Measurements from ENCODE around the gene CNTNAP5. TPM values are rescaled to one million over a fixed set of nuclear protein-coding genes. Genes with fewer than 3 reads are reported as not detected.

CNTNAP5 gene
- total and polyA plus RNA-seq, 2 of the 4 experiments (the other 2 are of a cell fraction) = not detected

DNA sequence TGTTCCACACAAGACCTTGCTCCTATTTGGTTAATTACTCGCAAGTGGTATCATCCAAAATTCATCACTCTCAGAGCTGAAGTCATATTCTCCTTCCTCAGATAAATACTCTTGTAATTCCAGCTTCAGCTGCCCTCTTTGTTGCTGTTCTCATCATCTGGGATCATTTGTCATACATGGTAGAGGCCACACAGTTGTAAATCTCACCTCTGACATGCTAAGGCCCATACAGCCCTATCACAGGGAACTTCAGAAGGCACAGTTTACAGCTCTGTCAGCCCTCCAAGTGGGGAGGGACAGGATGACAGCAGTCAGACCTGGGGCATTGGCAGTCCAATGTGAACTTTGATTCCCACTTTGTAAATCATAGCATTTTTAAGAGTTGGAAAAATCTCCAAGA, 399.0 kb downstream of the CNTNAP5 start:
- intact Hi-C loops (cut with micrococcal nuclease) (no loop called here), dilution Hi-C loops (cut with HindIII; ENCODE audit: low sequenced_read_pairs, unreplicated experiment) (no loop called here), in situ Hi-C loops (cut with MboI; ENCODE audit: low sequenced_read_pairs) (no loop called here)
- DNase-seq = no peak
- ChIA-PET POLR2A (ENCODE audit: unreplicated experiment) (no interaction called here), CTCF (no interaction called here)
- Histone ChIP-seq H3K4ac (ENCODE audit: low read depth, low read length) (no peak overlapping the region), H3K9me3 (ENCODE audit: control insufficient read depth, insufficient read depth, low read length) (peaks cover 13% of the 10 kb centered on the region), H2BK15ac (ENCODE audit: low read depth, low read length) (no peak overlapping the region), H3K9me1 (ENCODE audit: insufficient read depth, low read length) (no peaks in the 10 kb centered on the region), H3K9ac (ENCODE audit: low read depth, low read length) (no peak overlapping the region), H2BK120ac (ENCODE audit: low read depth, low read length) (no peak overlapping the region), H3K4me3 (ENCODE audit: insufficient read depth, low read depth, low read length) (no peak overlapping the region), H4K5ac (ENCODE audit: low read depth, low read length) (no peak overlapping the region), H3K23ac (ENCODE audit: low read depth, low read length) (no peak overlapping the region), H2BK5ac (ENCODE audit: low read depth, low read length, poor library complexity, severe bottlenecking) (no peak overlapping the region), H4K8ac (ENCODE audit: low read depth in 2 of 2, low read length in 2 of 2) (no peak overlapping the region), H3K36me3 (ENCODE audit: control insufficient read depth, insufficient read depth, low read length) (no peaks in the 10 kb centered on the region), H4K20me1 (ENCODE audit: insufficient read depth, low read length) (no peaks in the 10 kb centered on the region), H3K56ac (ENCODE audit: extremely low read depth, insufficient read depth, low read length) (no peak overlapping the region), H2AK5ac (ENCODE audit: low read depth, low read length) (no peak overlapping the region), H3K4me2 (ENCODE audit: low read depth, low read length) (no peak overlapping the region), H3K27ac (ENCODE audit: insufficient read depth, low read length) (no peak overlapping the region), H4K91ac (ENCODE audit: insufficient read depth, low read depth, low read length) (no peak overlapping the region), H3K79me1 (ENCODE audit: low read depth in 1 of 2, low read length in 2 of 2) (no peaks in the 10 kb centered on the region), H3K18ac (ENCODE audit: low read depth, low read length) (no peak overlapping the region), H3K27me3 (ENCODE audit: control insufficient read depth, insufficient read depth, low read length) (no peaks in the 10 kb centered on the region), H2AFZ (replicated peaks; ENCODE audit: low read length, poor library complexity) (no peak overlapping the region), H3K4me1 (ENCODE audit: control insufficient read depth, insufficient read depth, low read length) (no peaks in the 10 kb centered on the region), H2BK20ac (ENCODE audit: low read depth, low read length) (no peak overlapping the region), H3K14ac (replicated peaks; ENCODE audit: low read depth, low read length) (no peak overlapping the region), H2AK9ac (replicated peaks; ENCODE audit: low read depth, low read length, poor library complexity) (no peak overlapping the region)
- ATAC-seq (ENCODE audit: low read depth) = no peak
- BruUV-seq (replicated peaks) = no TSS peak
- WGBS, 2 experiments (ENCODE audit: extremely low coverage in 2 of 2, insufficient read length in 1 of 2) = 57% methylated on average over 1 of the region's 1 CpG; no CpG with 5 or more reads in 1 of the 2 experiments
- TF ChIP-seq FOS (IDR thresholded peaks at IDR 0.05; ENCODE audit: low read depth, low read length) = no peak
- no peak for TF ChIP-seq NFE2L2 (IDR thresholded peaks at IDR 0.05; ENCODE audit: low read depth, low read length)
- TF ChIP-seq CEBPB (IDR thresholded peaks at IDR 0.05; ENCODE audit: low read depth, low read length) = no peak
- TF ChIP-seq, protein P1, sequence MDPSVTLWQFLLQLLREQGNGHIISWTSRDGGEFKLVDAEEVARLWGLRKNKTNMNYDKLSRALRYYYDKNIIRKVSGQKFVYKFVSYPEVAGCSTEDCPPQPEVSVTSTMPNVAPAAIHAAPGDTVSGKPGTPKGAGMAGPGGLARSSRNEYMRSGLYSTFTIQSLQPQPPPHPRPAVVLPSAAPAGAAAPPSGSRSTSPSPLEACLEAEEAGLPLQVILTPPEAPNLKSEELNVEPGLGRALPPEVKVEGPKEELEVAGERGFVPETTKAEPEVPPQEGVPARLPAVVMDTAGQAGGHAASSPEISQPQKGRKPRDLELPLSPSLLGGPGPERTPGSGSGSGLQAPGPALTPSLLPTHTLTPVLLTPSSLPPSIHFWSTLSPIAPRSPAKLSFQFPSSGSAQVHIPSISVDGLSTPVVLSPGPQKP (IDR thresholded peaks at IDR 0.05; ENCODE audit: borderline replicate concordance, low read depth, low read length) = no peak
- no peak for TF ChIP-seq RAD21 (IDR thresholded peaks at IDR 0.05; ENCODE audit: low read length)
- TF ChIP-seq, protein P2, sequence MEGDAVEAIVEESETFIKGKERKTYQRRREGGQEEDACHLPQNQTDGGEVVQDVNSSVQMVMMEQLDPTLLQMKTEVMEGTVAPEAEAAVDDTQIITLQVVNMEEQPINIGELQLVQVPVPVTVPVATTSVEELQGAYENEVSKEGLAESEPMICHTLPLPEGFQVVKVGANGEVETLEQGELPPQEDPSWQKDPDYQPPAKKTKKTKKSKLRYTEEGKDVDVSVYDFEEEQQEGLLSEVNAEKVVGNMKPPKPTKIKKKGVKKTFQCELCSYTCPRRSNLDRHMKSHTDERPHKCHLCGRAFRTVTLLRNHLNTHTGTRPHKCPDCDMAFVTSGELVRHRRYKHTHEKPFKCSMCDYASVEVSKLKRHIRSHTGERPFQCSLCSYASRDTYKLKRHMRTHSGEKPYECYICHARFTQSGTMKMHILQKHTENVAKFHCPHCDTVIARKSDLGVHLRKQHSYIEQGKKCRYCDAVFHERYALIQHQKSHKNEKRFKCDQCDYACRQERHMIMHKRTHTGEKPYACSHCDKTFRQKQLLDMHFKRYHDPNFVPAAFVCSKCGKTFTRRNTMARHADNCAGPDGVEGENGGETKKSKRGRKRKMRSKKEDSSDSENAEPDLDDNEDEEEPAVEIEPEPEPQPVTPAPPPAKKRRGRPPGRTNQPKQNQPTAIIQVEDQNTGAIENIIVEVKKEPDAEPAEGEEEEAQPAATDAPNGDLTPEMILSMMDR (conservative IDR thresholded peaks at IDR 0.05; ENCODE audit: low read depth, low read length) = no peak
- TF ChIP-seq BHLHE40 (IDR thresholded peaks at IDR 0.05; ENCODE audit: low read depth, low read length) = no peak

Measured in IMR-90 (cell line).